Activated T-cell treated with anti-CD3 and anti-CD28 coated beads, Interleukin-2, amount 50 U/mL, for 1 hour (primary cell): ENCODE results near the gene SDF2.
A peak's percentile ranks its signal among the peaks of the same experiment; 100 is the strongest.
"Not testable (repeated sequence)": the region's sequence is repeated elsewhere in the genome, so short reads cannot be mapped to it uniquely, and the experiment has no call there.

Source experiments
- DNase-seq: peaks from one replicate; pipeline ENCODE4 v3.0.0-alpha.2; 2020

The SDF2 gene

GRCh38 chr17:28623696-28624095 lies 38.0 kb downstream of the SDF2 start:
- DNase-seq, result no peak

GRCh38 chr17:28622186-28622585 lies 39.5 kb downstream of the SDF2 start:
- DNase-seq, result no peak

DNA sequence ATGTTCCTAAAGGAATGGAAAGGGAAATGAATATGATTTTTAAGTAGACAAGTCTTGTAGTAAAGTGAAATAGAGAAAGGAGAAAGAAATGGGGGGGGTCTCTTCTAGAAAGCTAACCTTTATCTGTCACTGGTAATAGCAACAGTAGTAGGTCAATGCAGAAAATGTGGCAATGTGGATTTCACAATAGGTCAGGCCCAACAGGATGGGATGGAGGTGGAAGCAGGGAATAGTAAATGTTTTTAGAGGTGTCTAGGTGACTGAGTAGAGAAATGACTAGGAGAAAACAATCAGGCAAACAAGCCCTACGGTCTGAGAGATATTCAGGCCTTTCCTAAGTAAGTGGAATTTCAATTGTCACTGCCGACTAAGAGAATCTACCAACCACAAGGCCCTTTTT lies 41.7 kb downstream of the SDF2 start:
- DNase-seq, result no peak

DNA sequence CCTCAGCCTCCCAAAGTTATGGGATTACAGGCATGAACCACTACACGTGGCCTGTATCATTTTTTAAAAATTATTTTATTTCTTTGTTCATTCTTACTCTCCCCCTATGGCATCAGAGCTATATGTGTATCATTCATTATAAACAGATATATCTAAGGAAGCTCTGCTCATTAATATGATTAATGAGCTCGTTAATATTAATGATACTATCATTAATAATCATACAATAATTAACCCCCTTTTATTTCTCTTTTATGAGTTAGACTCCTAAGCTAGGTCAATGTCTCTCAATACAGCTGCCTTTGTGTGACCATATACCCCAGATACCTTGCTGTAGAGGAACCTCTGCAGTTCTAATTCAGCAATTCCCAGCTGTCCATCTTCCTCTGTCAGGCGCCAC lies 43.2 kb downstream of the SDF2 start:
- DNase-seq, result no peak

- no peak for DNase-seq
These were observed 45.4 kb downstream of the SDF2 start for GRCh38 chr17:28616281-28616680.

DNA sequence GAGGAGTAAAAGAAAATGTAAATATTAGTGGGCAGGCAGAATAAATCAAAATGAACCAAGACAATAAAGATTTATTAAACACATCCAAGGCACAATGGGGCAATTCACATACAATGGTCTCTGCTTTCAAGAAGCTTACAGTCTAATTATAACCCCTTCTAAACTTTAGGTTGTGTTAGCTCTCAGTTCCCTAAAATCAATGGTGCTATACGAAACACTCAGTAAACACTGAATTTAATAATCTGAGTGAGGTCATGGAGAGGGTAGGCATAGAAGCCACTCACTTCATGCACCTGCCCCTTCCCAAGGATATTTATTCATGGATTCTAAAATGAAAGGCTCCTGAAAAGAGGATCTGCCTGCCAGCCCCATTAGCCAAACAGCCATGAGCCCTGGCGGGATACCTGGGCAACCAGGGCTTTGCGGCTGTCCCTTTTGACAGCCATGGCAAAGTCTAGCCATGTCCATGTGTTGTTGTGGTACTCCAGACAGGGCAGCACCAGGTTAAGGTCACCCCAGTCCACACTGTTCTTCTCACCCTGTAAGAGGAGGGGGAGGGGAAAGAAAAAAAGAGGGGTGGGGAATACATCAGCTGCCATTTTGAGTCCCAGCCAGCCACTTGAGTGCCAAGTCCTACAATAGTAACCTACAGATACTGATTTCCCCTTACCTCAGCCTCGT lies 46.3 kb downstream of the SDF2 start:
- DNase-seq, result no peak

DNA sequence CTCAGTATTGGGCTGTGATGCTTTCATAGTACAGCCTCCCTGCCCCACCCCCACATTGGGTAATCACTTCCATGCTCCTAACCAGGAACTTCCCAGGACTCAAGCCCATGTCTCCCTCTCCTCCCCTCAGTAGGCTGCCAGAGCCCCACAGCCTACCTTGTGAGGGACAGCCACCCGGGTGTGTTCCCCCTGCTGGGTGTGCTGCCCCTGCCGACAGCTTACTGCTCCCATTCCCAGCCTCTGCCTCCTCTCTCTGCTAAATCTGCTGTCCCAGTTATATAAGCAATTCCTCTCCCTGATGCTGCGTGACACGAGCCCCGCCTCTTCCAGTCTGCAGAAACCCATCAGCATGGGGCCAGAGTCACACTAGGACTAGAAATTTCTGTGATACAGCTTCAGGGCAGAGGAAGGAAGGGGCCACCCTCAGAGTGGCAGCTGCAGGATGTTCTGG lies 47.8 kb downstream of the SDF2 start, which contains the start of gene RSKR:
Gene RSKR, minus strand, starts transcription at position 255 of the 451 bp plus-strand sequence. Its CDS starts 24 bp downstream, at position 231.
- DNase-seq, result no peak

DNA sequence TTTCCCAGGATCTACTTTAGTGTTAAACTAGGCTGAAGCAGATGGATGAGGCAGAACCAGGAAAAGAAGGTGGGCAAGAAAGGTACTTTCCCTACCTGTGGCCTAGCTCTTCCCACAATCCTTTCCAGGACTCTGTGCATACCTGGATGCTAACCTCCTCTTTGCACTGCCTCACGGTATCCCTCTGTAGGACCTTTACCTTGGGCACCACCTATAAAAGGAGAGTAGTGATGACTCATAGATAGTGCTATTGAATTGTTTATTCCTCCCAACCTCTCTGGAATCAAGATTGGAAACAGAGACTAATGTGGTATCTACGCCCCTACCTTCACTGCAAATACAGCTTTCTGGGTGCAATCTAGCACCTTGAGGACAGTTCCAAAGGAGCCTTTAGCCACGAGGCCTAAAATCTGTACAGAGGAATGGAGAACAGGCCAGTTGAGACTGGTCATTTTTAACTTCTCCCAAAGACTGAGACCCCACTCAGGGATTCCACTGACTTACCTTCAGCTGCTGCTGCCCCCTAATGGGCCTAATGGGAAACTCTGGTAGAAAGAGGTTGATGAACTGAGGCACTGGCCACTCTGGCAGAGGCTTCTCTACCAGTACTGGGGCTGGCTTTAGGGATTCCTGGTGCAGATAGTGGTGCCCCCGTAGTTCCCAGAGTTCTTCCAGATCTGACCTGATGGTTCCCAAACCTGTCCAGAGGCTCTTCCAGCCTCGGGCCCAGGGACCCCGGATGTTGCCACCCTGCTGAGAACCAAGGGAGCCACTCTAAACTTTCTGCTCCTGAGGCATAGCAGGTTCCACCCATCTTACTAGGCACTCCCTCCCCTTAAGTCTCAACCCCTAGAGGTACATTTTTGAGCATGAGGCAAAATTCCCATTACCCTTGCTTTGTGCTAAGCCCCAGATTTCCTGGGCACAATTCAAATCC lies 48.5 kb downstream of the SDF2 start:
- peak; percentile 39 for DNase-seq

GRCh38 chr17:28612531-28612930 lies 49.2 kb downstream of the SDF2 start:
- DNase-seq, result no peak

GRCh38 chr17:28610376-28610775 lies 51.3 kb downstream of the SDF2 start:
- no peak for DNase-seq

- not testable (repeated sequence) for DNase-seq
These were observed 57.7 kb downstream of the SDF2 start for GRCh38 chr17:28604031-28604430.

- DNase-seq, result no peak
These were observed 62.2 kb downstream of the SDF2 start for GRCh38 chr17:28599311-28600184.

- peak; percentile 95 for DNase-seq
These were observed 62.9 kb downstream of the SDF2 start, which contains the start of gene SPAG5 for GRCh38 chr17:28598799-28599310. TSS of gene SPAG5 (minus strand) at chr17:28599025. CDS start at chr17:28598946, 79 bp downstream.

- no peak for DNase-seq
These were observed 63.3 kb downstream of the SDF2 start for GRCh38 chr17:28598389-28598788.
